ENCODE measurements around the gene ARHGAP28. TPM values are rescaled to one million over a fixed set of nuclear protein-coding genes. Genes with fewer than 3 reads are reported as not detected.
"Not testable (repeated sequence)": the region's sequence is repeated elsewhere in the genome, so short reads cannot be mapped to it uniquely, and the experiment has no call there.

Gene ARHGAP28
- polyA plus RNA-seq, 1 donor = 60.3 TPM

DNA sequence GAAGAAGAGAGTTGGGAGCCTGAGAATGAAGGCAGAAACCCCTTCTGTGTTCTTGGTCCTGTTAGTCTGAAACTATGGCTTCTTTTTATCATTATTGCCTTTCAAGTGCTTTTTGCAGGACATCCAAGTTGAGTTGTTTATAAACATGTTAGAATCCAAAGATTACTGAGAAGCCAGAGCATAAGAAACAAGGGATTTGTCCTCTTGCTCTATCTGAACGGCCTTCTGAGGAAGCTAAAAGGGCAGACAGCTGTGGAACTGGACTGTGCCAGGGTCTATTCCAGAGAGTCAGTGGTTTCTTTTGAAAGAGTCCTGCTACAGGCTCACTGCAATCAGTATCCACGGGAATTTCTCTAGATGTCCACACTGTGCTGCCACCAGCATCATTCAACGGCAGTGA lies 86.6 kb downstream of the ARHGAP28 start:
- no peak for DNase-seq

DNA sequence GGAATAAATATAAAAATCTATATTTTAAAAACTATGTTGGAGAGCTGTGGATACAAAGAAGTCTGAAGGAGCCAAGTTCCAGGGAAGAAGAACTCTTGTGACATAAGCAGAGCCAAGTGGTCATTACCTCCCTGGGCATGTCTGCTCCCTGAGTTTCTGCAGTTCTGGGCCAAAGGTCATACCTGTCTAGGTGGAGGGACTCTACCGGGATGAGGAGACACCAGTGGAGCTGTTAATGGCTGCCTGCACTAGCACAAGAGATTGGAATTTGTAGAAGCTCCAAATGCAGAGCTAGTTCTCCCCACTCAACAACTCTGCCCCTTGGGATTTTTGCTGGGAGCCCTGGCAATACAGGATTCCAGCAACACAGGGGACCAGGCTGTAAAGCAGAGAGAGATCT lies 89.8 kb downstream of the ARHGAP28 start:
- no peak for DNase-seq

DNA sequence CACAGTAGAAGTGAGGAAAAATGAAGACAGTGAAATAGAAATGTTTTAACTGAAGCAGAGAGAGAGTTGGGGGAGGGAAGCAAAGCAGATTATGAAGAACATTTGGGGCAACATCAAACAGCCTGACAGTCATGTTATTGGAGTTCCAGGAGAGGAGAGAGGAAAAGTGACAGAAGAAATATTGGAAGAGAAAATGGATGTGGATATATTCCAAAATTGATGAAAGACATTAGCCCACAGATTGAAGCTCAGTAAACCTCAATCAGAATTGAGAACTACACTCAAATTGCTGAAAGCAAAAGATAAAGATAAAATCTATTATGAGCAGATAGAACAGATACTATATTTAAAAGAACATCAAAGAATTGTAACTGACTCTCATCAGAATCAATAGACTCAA lies 90.8 kb downstream of the ARHGAP28 start:
- no peak for DNase-seq

DNA sequence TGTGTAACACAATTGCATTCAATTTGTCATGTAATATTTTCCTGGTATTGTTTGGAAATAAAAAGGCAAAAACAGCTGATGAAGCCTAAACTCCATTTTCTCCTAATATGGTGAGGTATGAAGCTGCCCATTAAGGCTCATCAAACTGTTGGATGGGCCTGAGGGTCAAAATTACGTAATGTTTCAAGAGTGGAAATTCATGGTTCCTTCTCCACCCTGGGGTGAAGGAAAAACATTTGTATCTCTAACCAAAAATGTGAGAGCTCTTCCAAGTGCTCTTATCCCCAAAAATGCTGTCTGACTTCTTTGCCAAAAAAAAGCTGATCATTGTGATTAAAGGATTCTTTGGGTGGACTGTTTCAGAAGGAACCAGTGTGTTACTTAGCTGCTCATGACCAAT lies 91.8 kb downstream of the ARHGAP28 start:
- no peak for DNase-seq

DNA sequence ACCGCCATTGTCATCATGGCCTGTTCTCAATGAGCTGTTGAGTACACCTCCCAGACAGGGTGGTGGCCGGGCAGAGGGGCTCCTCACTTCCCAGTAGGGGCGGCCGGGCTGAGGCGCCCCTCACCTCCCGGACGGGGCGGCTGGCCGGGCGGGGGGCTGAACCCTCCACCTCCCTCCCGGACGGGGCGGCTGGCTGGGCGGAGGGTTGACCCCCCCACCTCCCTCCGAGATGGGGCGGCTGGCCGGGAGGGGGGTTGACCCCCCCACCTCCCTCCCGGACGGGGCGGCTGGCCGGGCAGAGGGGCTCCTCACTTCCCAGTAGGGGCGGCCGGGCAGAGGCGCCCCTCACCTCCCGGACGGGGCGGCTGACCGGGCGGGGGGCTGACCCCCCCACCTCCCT lies 97.6 kb downstream of the ARHGAP28 start:
- not testable (repeated sequence) for DNase-seq

DNA sequence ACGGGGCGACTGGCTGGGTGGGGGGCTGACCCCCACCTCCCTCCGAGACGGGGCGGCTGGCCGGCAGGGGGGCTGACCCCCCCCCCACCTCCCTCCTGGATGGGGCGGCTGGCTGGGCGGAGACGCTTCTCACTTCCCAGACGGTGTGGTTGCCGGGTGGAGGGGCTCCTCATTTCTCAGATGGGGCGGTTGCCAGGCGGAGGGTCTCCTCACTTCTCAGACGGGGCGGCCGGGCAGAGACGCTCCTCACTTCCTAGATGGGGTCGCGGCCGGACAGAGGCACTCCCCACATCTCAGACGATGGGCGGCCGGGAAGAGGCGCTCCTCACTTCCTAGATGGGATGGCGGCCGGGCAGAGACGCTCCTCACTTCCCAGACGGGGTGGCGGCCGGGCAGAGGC lies 98.0 kb downstream of the ARHGAP28 start:
- not testable (repeated sequence) for DNase-seq

DNA sequence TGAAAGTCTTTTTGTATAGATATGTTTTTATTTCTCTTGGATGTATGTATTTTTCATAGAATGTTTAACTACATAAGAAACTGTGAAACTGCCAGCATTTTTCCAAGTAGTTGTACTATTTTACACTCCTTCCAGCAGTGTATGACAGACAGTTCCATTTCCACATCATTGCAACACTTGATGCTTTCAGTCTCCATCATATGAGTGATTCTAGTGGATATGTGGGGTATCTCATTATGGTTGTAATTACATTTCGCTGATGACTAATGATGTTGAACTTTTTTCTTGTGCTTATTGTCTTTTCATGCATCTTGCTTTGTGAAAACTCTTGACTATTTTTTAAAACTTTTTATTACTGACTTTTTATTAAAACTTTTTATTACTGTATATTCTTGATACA lies 101.4 kb downstream of the ARHGAP28 start:
- DNase-seq = no peak

DNA sequence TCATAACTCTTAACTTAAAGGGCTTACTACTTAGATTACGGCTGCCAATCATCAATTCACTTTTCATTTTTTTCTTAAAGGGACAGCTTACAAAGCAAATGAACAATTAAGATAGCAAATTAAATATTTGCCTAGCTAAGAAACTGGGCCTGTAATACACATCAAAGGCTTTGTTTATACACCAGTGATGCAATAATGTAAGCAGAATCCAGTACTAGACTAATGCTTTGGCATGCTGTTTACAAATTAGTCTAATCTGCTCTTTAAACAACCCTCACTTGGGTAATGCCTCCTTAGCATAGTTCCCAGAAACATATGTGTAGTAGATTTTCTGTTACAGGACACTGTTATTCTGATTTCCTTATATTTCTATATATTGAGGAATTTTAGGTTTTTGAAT lies 105.8 kb downstream of the ARHGAP28 start:
- no peak for DNase-seq

DNA sequence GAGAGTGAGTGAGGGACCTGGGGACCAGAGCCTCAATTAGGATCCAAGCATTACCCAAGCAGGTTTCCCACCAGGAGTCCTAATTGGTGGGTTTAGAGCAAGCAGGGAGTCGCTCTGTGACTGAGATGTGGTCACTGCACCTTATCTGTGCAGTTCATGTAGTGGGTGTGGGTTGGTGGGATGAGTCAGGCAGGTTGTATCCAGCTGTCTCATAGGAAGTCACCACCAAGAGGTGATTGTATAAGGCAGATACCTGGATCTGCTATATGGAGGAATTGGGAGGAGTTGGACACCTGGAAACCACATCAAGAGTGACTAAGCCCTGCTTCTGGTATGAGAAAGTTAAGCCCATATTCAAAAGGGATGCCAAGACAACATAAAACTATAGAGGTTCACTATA lies 106.8 kb downstream of the ARHGAP28 start:
- DNase-seq = no peak

DNA sequence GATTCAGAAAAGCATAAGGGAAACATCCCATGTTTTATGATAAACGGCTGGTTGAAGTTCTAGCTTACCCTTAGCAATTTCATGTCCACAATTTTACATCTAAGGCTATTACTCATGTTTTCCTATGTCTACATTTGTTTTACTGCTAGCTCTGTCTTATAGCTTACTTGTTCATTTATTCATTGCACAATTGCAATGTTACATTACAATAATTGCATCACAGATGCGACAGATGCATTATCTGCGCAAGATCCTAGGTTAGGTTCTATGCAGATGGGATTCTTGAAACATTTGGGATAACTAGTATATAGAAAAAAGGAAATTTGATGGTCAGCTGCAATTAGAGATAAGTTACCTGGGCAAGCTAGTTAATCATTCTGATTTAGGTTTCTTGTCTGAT lies 108.4 kb downstream of the ARHGAP28 start:
- DNase-seq = no peak

DNA sequence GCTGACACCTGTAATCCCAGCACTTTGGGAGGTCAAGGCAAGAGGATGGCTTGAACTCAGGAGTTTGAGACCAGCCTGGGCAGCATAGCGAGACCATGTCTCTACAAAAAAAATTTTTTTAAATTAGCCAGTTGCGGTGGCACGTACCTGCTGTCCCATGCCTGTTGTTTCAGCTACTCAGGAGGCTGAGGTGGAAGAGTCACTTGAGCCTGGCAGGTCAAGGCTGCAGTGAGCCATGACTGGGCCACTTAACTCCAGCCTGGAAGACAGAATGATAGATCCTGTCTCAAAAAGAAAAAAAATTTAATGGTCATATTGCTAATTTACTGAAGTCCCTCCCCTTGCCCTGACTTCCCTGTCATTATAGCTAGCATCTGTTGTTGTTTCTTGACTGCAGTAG lies 112.6 kb downstream of the ARHGAP28 start:
- DNase-seq = no peak

DNA sequence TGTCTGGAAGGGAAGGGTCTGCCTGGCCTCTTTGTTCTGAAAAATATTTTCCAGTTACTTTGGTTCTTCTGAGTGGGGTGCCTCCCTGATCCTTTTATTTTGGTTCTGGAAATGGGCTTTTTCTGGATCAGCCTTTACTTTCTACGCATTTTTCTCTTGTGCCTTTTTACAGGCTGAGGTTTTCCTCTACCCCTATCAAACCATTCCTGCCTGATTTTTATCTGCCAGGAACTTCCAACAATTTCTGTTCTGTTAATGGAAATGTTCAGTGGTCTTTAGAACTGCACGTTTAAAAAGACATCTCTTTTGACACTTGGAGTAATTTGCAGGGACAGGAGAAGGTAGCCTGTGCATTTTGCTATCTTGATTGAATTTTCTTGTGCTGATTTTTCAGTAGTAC lies 113.8 kb downstream of the ARHGAP28 start:
- DNase-seq = no peak

DNA sequence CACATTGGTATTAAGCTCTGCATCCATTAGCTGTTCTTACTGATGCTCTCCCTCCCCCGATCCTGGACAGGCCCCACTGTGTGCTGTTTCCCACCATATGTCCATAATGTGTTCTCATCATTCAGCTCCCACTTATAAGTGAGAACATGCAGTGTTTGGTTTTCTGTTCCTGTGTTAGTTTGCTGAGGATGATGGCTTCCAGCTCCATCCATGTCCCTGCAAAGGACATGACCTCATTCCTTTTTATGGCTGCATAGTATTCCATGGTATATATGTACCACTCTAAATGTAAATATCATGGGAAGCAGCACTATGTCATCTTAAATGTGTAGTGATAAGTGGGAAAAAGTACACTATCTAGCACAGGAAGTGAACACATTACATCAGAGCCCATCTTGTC lies 116.0 kb downstream of the ARHGAP28 start:
- not testable (repeated sequence) for DNase-seq

DNA sequence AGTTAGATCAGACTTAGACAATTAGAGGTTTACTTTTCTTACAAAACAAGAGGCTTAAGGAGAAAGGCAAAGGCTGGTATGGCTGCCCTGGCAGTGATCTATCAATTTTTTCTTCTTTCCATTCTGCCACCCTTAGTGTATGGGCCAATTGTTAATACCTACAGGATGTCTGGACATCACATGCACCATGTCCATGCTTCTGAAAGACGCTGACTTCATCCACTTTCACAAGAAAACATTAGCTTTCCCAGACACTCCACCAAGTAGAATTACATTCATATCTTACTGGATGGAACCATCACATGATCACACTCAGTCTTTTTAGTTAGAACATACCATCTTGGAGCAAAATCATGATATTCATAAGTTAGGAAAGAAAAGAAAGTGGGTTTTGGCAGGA lies 120.9 kb downstream of the ARHGAP28 start:
- no peak for DNase-seq

DNA sequence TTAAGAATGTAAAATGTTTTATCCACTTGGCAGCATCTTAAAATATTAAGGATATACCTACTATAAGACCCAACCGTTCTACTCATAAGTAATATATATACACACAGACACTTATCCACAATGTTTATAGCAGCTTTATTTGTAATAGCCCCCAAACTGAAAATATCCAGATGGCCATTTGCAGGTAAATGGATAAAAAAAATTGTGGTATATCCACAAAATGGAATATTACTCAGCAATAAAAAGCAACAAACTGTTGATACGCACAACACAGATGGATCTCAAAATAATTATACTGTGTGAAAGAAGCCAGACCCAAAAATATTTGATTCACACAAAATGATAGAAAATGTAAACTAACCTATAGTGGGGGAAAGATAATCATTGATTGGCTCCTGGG lies 122.0 kb downstream of the ARHGAP28 start:
- no peak for DNase-seq

DNA sequence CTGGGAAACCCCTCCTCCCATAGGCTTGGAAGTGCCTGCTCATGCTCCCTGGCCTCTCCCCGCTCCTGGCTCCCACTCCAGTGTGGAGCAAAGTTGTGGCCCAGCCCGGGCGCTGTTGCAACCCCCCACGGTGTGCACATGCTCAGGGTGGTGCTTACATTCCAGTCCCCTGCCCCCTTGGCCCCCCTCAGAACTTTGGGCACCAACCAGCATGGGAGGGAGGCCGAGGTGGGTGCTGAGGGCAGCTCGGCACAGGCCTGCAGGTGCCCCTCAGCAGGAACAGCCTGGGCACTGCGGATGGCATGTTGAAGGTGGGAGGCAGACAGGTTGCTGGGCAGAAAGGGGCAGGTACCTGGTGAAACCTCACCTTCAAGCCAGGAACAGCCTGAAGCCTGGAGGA lies 125.3 kb downstream of the ARHGAP28 start:
- no peak for DNase-seq

DNA sequence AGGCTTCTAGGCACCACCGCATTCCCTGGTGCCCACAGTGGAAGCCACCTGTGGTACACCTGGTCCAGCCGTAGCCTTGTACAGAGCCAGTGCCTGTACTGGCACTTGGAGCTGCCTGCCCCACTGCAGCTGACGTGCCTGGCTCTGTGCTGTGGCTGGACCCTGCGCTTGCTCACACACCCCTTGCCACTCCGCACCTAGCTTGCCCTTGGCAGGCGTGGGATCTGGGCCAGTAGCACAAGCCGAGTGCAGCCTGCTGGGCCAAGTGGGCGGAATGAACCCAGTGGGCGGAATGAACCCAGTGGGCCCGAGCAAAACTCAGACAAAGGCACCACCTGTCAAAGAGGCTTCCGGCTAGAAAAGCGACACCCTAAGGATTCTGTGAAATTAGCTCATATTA lies 126.3 kb downstream of the ARHGAP28 start:
- DNase-seq = no peak

DNA sequence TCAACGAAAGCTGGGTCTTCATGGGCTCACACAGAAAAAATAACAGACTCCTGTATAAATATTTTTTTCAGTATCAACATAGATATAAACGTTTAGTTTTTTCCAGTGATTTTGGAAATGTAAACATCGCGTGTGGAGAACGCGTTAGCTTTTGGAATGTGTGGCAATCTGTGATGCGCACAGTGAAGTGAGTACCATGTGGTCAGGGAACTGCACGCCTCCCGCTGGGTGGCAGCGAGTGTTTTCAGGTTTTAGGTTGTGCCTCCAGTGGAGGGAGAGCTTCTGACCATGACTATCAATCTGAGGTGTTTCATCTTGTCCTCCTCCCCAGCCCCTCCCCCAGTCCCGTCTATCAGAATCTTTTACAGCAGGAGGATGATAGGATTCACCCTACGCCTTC lies 127.8 kb downstream of the ARHGAP28 start:
- no peak for DNase-seq

DNA sequence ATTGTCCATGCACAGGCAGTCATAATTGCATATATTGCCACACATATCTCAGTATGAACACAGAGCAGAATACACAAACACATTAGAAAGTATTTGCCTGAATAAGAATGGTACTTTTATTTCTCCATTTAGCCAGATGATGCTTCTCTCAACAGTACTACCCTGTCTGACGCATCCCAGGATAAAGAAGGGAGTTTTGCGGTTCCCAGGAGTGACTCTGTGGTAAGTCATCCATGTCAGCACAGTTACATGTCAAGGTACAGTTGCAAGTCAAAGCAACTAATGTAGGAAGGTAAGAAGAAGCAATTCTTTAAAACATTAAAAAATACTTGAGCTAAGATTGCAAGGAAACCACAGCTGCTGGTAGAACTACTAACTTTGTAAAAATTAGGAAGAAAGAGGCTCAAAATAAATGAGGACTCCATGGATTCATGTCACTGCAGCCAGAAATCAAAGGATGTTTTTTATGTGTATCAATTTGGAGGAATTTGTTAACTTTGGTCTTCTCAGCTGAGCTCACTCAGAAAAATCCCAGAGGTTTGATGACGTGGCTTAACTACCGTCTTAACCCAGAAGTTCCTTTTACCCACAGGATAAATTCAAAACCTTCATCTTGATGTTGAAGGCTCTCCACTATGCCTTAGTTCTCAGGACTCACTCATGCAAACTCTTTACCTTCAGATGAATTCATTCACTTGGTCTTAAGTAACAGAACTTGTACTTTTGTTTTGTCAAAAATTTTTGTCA lies 130.3 kb downstream of the ARHGAP28 start:
- no peak for DNase-seq

DNA sequence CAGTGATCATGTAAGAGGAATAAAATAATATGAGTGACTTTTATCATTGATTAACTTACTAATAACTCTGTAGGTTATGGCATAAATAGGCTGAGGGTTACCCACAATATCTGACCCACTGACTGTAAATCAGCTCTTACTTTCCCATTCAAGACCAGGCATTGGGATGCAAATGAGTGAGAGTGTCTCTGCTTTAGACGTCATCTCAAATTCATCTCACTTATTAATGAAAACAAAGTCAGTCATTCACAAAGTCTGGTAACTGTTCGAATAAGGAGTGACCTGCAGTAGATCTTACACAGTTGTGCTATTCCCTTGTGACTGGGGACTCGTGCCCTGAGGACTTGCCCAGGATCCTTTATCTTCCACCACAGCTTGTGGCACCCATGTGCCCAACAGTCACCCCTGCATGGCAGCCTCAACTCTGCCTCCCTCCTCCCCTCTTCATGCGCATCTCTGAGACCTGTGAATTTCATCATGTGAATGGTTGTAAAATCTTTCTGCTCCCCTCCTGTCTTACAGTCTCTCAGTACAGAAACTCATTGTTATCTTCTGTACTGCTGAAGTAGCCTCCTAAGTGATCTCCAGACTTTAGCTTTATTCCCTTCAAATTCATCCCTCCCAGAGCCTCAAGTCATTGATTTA lies 131.4 kb downstream of the ARHGAP28 start:
- DNase-seq = no peak

DNA sequence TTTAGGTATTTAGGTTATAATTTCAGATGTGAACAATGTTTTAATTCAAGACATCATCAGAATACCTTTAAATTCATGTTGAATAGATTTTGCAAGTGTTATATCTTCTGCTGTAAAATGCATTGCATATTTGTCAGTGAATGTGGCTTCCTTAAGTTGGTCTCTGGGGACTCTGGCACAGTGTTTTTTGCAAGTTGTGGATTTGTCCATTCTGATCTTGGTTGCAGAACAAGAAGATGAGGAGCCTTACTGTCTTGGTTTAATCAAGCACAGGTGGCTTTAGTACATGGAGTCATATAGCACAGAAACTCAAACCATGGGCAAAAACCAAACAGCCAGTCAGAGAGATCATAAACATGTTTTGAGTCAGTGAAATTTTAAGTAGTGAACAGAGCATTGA lies 135.7 kb downstream of the ARHGAP28 start:
- DNase-seq = no peak

DNA sequence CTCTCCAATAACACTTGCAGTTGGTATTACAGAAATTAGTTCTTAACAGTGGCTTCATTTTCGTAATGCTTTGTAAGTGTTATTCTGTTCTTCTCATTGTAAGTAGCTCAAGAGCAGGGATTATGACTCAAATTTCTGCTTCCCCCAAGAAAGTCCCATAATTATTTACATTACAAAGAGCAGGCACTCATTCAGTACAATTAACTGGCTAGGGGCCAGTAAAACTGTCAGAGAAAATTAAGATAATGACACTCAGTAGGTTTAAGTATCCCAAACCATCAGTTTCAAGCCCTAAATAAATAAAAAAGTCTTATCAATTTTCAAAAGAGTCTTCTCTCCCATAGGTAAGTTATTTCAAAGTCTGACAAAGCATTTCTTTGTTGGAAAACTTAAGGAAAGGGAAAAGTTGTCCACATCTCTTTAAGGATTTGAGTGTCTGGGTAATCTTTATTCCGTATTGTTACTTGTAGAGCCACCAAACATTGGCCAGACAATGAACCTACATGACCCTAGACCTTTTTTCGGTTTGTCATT lies 137.1 kb downstream of the ARHGAP28 start:
- DNase-seq = no peak

DNA sequence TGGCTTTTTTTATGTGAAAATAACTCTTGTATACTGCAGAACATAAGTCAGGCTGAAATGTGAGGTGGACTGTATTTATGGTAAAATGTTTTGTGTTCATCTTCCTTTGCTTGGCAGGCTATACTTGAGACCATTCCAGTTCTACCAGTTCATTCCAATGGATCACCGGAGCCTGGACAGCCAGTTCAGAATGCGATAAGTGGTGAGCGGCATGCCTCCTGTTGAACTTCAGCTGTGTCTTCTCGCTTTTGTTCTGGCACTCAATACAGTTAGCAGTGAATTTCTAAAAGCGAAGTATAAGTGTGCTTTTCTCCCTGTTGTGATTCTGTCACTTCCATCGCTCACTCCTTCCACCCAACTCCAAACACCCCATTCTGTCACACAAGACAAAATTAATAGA lies 138.5 kb downstream of the ARHGAP28 start:
- no peak for DNase-seq

DNA sequence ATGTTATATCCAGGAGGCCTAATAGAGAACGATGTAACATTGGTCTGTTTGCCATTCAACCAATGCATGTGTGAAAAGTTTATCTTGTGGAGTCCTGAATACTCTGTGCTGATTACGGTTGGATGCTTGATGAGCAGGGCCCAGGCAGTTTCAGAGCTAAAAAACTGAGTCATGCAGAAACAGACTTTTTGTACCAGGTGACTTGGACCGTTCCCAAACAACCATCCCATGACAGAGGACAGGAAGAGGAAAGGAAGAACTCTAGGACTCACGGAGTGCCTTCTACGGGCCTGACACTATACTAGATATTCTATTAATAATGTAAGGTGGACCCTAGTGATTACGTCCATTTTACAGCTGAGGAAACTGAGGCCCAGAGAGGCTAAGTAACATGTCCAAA lies 142.1 kb downstream of the ARHGAP28 start:
- no peak for DNase-seq
